IPS-NIHi11 (cell line): ENCODE results near the gene FOXK2.
"Not testable (repeated sequence)": the region's sequence is repeated elsewhere in the genome, so short reads cannot be mapped to it uniquely, and the experiment has no call there.

ENCODE experiments used
- DNase-seq: peaks from one replicate; pipeline ENCODE4 v3.0.0; 2012; ENCODE audit warnings: mixed read lengths, low spot score

The FOXK2 gene

DNA sequence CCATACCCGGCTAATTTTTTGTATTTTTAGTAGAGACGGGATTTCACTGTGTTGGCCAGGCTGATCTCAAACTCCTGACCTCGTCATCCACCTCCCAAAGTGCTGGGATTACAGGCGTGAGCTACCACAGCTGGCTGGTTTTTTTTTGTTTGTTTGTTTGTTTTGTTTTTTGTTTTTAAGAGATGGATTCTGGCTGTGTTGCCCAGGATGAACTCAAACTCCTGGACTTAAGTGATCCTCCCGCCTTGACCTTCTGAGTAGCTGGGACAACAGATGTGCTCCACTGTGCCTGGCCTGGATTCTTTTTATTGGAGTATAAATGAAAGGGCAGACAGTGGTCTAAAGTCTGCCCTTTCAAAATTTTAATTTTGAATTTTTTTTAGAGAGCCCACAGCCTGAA is 44.7 kb downstream of the FOXK2 start:
- DNase-seq: no peak

- no peak for DNase-seq
Measured at GRCh38 chr17:82565551-82565950, 46.0 kb downstream of the FOXK2 start.

DNA sequence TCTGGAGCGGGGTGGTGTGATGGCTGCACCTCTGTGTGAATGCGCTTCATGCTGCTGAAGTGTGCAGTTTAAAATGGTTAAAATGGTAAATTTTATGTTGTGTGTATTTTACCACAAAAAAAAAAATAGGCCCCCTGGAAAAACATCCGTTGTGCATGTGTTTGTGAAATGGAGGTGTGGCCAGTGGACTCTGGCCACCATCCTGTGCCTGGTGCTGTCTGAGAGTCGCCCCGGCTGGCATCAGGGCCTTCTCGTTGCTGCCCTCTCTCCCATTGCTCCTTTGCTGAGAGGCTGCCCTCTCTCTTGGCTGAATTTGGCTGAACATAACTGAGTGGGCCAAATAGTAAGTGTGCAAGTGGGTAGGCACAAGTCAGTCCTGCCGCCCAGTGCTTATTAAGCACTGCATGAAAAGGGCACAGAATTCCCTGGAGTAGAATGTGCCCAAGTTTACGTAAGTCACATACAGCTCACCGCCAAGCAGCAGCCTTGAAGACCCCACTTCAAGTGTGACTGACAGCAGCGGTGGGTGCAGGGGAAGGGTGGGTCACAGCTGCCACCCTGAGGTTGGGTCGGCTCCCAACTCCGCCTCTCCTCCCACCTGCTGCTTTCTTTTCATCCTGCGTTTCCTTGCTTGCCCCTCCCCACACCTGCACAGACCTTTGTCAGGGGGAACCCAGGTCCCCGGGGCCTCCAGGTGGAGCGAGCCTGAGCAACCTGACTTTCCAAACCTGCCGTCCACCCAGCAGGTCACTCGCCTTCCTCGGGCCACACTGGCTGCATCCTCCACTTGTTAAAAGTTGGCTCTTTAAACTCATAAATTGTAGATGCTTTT is 46.8 kb downstream of the FOXK2 start:
- no peak for DNase-seq

GRCh38 chr17:82567286-82567685 is 47.8 kb downstream of the FOXK2 start:
- DNase-seq: no peak

- DNase-seq: no peak
Measured at GRCh38 chr17:82568997-82569393, 49.5 kb downstream of the FOXK2 start.

DNA sequence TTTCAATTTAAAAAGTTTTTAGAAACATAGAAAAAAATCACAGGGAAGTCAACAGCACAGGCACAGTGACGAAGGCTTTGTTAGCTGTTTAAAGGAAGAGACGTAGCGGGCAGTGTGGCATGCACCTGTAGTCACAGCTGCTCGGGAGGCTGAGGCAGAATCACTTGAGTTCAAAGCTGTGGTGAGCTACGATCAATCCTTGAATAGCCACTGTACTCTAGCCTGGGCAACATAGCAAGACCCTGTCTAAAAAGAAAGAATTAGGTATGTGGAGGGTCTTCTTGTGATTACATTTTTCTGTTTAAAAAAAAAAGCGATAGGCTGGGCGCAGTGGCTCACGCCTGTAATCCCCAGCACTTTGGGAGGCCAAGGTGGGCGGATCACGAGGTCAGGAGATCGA is 50.1 kb downstream of the FOXK2 start:
- no peak for DNase-seq

GRCh38 chr17:82570277-82570676 is 50.7 kb downstream of the FOXK2 start:
- DNase-seq: no peak

DNA sequence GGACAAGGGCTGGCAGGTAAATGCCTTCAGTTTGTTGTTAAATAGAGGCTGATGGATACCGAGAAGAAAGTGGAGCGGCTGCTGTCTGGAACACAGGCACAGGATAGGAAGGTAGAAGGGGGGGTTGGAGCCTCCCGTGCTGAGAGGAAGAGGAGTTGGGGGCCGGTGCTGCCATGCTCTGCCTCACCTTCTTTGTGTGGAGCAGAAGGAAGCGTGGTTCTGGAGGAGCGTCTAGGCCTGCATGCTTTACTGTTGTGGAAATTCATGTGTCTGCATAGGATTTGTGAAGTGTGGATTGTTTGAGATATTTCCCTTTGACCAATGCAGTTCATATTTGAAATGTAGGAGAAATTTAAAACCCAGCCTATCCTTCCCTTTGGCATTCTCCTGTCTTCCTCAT is 52.3 kb downstream of the FOXK2 start:
- DNase-seq: no peak

DNA sequence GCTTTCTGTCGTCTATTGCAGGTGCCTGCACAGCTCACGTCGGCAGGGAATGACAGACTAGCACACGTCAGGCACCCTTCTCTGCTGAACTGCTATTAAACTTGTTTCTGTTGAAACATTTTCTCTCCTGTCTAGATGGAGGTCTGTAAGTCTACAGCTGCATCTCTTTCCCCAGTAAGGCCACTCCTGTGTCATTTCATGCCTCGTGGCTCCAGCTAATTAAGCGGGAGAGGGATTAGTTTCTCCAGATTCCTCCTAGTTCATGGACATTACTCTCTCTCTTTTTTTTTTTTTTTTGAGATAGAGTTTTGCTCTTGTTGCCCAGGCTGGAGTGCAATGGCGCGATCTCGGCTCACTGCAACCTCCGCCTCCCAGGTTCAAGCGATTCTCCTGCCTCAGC is 54.5 kb downstream of the FOXK2 start:
- no peak for DNase-seq

DNA sequence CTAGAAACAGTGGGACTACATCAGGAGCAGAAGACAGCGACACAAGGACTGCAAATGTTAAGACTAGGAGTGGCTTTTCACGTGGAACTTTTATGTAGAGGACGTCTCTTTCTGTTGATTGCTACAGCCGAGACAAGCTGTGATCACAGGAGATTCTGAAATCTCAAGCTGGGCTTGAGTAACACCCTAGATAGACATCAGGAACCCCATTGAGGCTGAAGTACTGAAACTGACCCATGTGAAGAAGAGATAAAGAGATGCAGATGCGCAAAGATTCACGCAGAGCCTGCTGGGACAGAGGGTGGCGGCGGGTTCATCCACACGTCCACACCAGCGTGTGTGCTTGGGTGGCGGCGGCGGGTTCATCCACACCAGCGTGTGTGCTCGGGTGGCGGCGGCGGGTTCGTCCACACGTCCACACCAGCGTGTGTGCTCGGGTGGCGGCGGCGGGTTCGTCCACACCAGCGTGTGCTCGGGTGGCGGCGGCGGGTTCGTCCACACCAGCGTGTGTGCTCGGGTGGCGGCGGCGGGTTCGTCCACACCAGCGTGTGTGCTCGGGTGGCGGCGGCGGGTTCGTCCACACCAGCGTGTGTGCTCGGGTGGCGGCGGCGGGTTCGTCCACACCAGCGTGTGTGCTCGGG is 56.2 kb downstream of the FOXK2 start:
- not testable (repeated sequence) for DNase-seq

DNA sequence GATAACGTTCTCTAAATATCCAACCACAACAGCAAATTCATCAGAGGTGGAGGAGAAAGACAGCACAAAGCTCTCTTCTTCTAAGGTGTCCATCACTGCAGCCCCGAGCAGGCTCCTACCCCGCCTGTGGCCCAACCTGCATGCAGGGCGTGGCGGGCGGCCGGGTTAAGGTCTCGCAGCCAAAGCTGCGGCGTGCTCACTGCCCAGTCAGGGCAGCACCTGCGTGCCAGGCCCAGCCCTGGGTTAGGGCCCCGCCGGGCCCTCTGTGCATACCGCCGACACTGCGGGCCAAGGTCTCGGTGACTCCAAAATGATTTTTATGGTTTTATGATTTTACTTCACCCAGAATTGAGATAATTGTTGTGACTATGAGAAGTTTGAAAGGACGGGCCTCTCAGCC is 57.8 kb downstream of the FOXK2 start:
- no peak for DNase-seq

GRCh38 chr17:82579969-82580368 is 60.4 kb downstream of the FOXK2 start:
- DNase-seq: not testable (repeated sequence)

- no peak for DNase-seq
Measured at GRCh38 chr17:82582213-82582612, 62.7 kb downstream of the FOXK2 start.

GRCh38 chr17:82582709-82583108 is 63.2 kb downstream of the FOXK2 start:
- DNase-seq: no peak

- no peak for DNase-seq
Measured at GRCh38 chr17:82583720-82584234, 64.2 kb downstream of the FOXK2 start.

DNA sequence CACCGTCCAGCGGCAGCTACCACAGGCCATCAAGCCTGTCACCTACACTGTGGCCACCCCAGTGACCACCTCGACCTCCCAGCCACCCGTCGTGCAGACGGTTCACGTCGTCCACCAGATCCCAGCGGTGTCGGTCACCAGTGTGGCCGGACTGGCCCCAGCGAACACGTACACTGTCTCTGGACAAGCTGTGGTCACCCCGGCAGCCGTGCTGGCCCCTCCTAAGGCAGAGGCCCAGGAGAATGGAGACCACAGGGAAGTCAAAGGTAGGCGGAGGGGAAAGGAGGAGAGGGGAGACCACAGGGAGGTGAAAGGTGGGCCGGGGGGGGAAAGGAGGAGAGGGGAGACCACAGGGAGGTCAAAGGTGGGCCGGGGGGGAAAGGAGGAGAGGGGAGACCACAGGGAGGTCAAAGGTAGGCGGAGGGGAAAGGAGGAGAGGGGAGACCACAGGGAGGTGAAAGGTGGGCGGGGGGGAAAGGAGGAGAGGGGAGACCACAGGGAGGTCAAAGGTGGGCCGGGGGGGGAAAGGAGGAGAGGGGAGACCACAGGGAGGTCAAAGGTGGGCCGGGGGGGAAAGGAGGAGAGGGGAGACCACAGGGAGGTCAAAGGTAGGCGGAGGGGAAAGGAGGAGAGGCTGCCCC is 66.5 kb downstream of the FOXK2 start:
- DNase-seq: not testable (repeated sequence)

DNA sequence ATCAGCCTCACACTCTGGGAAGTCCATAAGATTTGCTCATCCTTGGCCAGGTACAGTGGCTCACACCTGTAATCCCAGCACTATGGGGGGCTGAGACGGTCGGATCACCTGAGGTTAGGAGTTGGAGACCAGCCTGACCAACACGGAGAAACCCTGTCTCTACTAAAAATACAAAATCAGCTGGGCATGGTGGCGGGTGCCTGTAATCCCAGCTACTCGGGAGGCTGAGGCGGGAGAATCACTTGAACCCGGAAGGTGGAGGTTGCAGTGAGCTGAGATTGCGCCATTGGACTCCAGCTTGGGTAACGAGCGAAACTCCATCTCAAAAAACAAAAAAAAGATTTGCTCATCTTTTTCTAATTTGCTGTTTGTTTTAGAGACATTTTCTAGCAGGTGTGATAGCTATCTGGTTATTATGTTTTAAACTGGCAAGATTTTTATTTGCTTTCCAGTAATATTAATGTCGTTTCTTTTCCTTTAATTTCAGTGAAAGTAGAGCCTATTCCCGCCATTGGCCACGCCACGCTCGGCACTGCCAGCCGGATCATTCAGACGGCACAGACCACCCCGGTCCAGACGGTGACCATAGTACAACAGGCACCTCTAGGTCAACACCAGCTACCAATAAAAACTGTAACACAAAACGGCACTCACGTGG is 67.2 kb downstream of the FOXK2 start:
- DNase-seq: no peak

DNA sequence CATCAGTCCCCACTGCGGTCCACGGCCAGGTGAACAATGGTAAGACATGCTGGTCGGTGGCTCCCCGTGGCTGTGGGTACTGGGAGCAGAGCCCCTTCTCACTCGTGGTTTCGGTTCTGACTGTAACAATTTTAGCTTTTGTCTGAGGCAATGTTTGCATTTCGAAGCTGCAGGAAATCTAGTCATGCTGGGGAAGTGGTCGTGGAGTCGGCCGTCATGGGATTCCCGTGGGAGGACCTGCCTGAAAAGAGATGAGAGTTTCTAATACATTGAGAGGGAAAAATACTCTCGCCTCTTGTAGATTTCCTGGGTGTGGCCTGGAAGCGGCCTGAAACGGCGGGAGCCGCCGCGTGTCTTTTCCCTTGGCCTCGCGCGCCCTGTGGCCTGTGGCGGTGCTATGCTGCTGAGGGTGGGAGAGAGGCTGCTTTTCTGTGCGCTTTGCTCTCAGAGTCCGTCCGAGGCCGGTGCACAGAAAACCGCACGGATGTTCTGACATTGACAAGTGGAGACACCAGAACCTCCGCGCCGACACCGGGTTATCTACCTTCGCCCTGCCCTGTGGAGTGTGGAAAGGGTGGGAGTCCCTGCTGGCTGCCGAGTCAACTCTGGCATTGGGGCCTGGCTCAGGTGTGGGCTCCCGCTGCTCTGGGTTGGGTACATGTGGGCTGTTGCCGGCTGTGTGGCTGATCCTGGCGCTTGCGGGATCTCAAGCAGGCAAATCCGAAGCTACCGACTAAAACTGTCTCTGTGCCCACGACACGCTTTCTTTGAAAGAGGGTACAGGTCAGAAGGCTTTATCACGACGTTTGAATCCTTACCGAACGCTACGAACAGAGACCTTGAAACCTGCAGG is 67.9 kb downstream of the FOXK2 start:
- DNase-seq: no peak

- no peak for DNase-seq
Measured at GRCh38 chr17:82588266-82589175, 69.0 kb downstream of the FOXK2 start.

GRCh38 chr17:82589851-82590180 is 70.3 kb downstream of the FOXK2 start:
- no peak for DNase-seq

DNA sequence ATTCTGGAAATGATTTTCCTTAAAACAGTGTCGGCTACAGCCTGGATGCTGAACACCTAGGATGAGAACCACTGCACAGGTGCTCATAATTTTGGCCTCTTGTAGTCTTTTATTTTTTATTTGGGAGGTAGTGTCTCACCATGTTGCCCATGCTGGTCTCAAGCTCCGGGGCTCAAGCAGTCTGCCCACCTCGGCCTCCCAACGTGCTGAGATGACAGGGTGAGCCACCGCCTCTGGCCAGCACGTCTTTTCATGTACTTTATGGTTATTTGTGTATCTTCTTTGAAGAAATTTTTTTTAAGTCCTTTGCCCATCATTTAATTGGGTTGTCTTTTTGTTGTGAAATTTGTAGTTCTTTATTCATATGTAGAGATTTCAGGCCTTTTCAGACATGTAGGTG is 70.7 kb downstream of the FOXK2 start:
- DNase-seq: no peak
